SK-N-MC (cell line): ENCODE results near the gene STK11.

Experiments used
- DNase-seq: peaks from one replicate; pipeline ENCODE4 v3.0.0-alpha.2; 2011; ENCODE audit warnings: low read depth, low spot score
- H3K27ac ChIP-seq: fragments of 200-600 bp; sonication (generic); 2 replicates; pipeline ENCODE4 v1.5.1; 2016; ENCODE audit warnings: mixed run types
- H3K36me3 ChIP-seq: fragments of 200-600 bp; sonication (generic); 2 replicates; pipeline ENCODE4 v1.6.1; 2017; ENCODE audit warnings: antibody characterized with exemption, low read length, mixed read lengths; ENCODE audit not compliant: insufficient read depth
- H3K4me3 ChIP-seq: fragments of 200-600 bp; sonication (generic); 2 replicates; pipeline ENCODE4 v1.5.1; 2016
- H3K9ac ChIP-seq: fragments of 200-600 bp; sonication (generic); 2 replicates; pipeline ENCODE4 v1.8.0; 2017; ENCODE audit warnings: mixed run types, mixed read lengths; ENCODE audit not compliant: insufficient read length
- H3K9me3 ChIP-seq: fragments of 200-600 bp; sonication (generic); 2 replicates; pipeline ENCODE4 v1.6.1; 2017; ENCODE audit warnings: low read depth, mild to moderate bottlenecking, antibody characterized with exemption, low read length, moderate library complexity, mixed read lengths
- EZH2 ChIP-seq: fragments of 200-600 bp; sonication (generic); IDR thresholded peaks from one replicate; pipeline ENCODE4 v1.6.1; 2017; ENCODE audit warnings: antibody characterized with exemption
- FOXP2 ChIP-seq: optimal IDR thresholded peaks from 2 replicates; pipeline ENCODE3; 2011; ENCODE audit warnings: mild to moderate bottlenecking, moderate library complexity; ENCODE audit not compliant: insufficient read depth; ENCODE audit errors: extremely low read length, control extremely low read depth
- POLR2AphosphoS5 ChIP-seq: IDR thresholded peaks from 2 replicates; pipeline ENCODE4 v1.6.1; 2012; ENCODE audit warnings: mild to moderate bottlenecking, low read depth, low read length, borderline replicate concordance

Gene STK11

DNA sequence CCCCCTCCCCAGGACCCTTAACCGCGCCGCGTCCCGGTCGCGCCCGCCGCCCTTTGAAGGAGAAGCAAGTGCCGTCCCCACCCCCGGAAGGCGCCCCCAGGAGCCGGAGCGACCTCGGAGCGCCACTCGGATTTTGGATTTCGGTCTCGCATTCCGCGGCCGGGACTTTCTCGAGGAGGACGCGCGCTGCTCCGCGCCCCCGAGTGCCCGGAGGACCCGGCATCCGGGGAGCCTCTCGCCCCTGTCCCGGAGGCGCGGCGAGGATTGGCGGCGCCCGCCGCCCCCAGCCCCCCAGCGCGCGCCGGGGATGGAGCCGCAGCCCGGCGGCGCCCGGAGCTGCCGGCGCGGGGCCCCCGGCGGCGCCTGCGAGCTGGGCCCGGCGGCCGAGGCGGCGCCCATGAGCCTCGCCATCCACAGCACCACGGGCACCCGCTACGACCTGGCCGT is 44.4 kb downstream of the STK11 start:
- peak overlapping the region; percentile 81 for H3K9ac ChIP-seq
- H3K36me3 ChIP-seq, result peaks cover 33% of the 10 kb centered on the region
- no peak for TF ChIP-seq FOXP2
- TF ChIP-seq EZH2, result no peak
- TF ChIP-seq POLR2AphosphoS5, result no peak
- H3K9me3 ChIP-seq, result no peaks in the 10 kb centered on the region
- no peak for DNase-seq
- peak overlapping the region; percentile 62; the same call in 1 of the 2 replicates for H3K27ac ChIP-seq
- peak overlapping the region; percentile 87 for H3K4me3 ChIP-seq

DNA sequence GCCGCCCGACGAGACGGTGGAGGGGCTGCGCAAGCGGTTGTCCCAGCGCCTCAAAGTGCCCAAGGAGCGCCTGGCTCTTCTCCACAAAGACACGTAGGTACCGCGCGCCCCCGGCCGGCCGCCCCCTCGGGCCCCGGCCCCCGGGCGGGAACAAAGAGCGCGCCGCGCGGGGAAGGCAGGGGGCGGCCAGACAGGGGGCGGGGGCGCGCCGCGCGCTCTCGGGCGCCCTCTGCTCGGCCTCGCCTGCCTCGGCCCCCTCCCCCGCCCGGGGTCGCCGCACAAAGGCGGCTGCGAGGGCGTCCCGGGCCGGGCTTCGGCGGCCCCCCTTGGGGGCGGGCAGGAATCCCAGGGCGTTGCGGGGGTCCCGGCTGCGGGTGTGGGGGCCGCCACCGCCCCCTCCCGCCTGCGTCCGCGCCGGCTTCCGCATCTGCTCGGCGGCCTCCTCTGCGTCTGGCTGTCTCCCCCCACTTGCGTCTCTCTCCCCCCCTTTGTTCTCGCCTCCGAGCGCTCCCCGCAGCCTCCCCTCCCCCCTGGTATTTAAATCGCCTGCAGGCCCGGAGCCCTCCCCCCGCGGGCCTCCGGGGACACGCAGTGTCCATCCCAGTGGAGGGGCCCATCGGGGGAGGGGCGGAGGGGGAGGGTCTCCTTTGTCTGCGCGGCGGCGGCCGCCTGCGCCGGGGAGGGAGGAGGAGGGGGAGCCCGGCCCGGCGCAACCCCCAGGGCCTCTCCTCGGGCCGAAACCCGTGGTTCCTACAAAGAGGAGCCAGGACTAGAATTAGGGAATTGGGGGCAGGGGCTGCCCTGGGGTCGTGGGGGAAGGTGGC is 45.1 kb downstream of the STK11 start:
- no peak for TF ChIP-seq FOXP2
- no peak for TF ChIP-seq POLR2AphosphoS5
- no peak for TF ChIP-seq EZH2
- peaks cover 40% of the 10 kb centered on the region for H3K36me3 ChIP-seq
- peak overlapping the region; percentile 87 for H3K4me3 ChIP-seq
- peak overlapping the region; percentile 81 for H3K9ac ChIP-seq
- DNase-seq, result no peak
- peak overlapping the region; percentile 88 for H3K27ac ChIP-seq
- H3K9me3 ChIP-seq, result no peaks in the 10 kb centered on the region

DNA sequence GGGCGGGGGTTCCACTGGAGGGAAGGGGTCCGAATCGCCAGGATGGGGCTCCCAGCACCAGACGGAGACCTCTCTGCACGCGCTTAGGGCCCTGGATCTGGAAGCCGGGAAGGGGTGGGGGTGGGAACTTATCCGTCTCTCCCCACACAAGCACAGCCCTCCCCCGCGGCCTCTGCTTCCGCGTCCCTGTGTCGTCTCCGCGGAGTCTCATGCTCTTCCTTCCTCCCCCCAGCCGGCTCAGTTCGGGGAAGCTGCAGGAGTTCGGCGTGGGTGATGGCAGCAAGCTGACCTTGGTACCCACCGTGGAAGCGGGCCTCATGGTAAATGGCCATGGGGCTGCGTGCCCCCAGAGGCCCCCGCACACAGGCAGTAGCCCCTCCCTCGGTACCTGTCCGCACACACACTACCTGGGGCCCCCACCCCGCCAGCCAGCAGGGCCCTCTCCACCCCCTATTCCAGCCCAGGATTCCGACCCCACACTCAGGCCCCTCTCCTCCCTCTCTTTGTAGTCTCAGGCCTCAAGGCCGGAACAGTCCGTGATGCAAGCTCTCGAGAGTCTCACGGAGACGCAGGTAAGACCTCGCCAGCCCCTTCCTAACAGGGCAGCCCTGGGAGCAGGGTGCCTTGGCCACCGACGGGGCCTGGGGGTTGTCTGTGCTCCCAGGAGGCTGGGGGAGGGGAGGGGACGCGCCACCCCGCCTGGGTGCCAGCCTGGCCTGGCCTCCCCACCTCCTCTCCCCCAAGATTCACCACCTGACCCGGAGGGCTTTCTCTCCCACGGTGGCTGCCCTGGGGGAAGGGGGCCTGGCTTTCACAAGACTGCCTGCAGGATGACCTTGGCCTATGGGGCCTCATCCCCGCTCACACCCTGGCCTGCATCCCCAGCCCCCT is 46.0 kb downstream of the STK11 start:
- DNase-seq, result no peak
- Histone ChIP-seq H3K9ac (peak overlapping the region; percentile 81), H3K27ac (peak overlapping the region; percentile 88), H3K9me3 (no peaks in the 10 kb centered on the region), H3K36me3 (peaks cover 46% of the 10 kb centered on the region), H3K4me3 (peak overlapping the region; percentile 87)
- TF ChIP-seq EZH2 (no peak), FOXP2 (no peak), POLR2AphosphoS5 (no peak)

DNA sequence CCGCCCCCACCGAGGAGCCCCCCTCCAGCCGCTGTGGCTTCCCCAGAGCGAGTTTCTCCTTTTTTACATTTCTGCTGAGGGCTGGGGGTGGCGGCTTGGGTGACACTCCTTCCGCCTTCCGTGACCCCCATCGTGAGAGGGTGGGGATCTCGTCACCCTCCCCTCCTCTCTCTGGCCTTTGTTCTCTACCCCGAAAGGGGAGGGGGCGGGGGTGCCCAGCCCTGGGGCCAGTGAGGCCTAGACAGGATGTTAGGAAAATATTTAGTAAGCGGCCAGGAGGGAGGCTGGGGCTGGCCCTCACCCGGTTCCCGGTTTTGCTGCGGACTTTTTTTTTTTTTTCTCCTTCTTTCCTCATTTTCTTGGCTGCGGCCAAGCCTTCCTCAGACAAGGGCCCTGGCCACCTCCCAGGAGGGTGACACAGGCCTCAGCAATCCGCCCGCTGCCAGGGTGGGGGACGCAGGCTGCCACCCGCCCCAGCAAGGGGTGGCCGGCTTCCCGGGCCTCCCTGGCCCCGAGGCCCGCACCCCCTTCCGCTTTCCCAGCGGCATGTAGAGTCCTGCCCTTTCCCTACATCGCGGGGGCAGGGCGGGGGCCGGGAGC is 46.7 kb downstream of the STK11 start:
- Histone ChIP-seq H3K36me3 (peaks cover 52% of the 10 kb centered on the region), H3K27ac (peak overlapping the region; percentile 88), H3K9me3 (no peaks in the 10 kb centered on the region), H3K9ac (peak overlapping the region; percentile 81), H3K4me3 (peak overlapping the region; percentile 87)
- no peak for DNase-seq
- TF ChIP-seq EZH2, result no peak
- TF ChIP-seq POLR2AphosphoS5, result no peak; the same call in 1 of the 2 replicates
- TF ChIP-seq FOXP2, result no peak

DNA sequence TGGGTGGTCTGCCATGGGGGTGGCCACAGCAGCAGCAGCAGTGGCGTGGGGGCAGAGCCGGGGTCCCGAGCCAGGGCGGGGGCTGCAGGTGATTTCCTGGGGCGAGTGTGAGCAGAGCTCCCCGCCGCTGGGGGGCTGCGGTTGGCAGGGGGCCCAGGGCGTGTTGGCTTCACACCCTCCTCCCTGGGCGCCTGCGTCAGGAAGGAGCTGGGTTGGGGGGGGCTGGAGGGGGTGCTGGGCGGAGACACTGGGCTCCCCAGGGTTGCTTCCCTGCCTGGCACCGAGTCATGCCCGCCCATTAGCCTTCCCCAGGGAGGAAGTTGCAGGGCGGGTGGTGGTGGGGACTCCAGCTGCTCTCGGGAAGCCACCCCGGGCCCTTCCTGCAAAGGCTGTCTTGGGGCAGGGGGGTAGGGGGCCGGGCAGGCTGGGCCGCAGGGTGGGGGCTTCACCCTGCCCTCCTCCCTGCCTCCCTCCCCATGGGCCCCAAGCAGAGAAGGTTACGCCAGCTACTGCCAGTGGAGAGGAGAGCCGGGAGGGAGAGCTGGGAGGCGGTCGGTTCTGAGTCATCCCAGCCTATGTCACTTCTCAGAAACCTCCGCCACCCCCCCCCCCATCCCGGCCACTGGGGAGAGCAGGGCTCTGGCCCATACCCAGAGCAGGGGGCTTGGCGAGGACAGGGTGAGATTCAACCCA is 47.4 kb downstream of the STK11 start:
- Histone ChIP-seq H3K9me3 (no peaks in the 10 kb centered on the region), H3K9ac (peak overlapping the region; percentile 81), H3K4me3 (peak overlapping the region; percentile 87), H3K36me3 (peaks cover 56% of the 10 kb centered on the region), H3K27ac (peak overlapping the region; percentile 88)
- TF ChIP-seq FOXP2 (peak; percentile 65), POLR2AphosphoS5 (no peak; the same call in none of the 2 replicates), EZH2 (no peak)
- no peak for DNase-seq

DNA sequence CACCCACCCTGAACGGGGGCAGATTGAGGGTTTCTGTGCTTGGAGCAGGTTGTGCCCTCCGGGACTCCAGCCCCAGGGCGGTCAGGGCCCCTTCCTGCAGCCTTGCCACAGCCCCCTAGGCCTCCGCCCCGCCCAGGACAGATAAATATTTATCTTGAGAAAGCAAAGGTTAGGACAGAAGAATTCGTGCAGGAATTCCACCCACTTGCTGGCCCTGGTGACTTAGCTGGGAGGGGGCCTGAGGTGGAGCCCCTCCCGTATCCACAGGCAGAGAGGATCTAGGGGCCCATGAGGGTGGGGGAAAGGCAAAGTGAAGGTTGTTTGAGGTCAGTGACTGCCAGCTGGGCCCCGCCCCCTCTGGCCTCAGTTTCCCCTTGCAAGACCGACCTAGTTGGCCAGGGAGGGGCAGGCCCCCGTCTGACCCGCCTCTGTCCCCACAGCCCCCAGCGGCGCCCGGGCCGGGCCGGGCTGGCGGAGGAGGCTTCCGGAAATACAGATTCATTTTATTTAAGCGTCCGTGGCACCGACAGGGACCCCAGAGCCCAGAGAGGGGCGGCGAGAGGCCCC is 48.0 kb downstream of the STK11 start:
- Histone ChIP-seq H3K27ac (peak overlapping the region; percentile 42), H3K9ac (no peak overlapping the region), H3K36me3 (peaks cover 56% of the 10 kb centered on the region), H3K9me3 (no peaks in the 10 kb centered on the region), H3K4me3 (peak overlapping the region; percentile 87)
- TF ChIP-seq POLR2AphosphoS5, result no peak
- TF ChIP-seq EZH2, result no peak
- TF ChIP-seq FOXP2, result no peak
- DNase-seq, result no peak

DNA sequence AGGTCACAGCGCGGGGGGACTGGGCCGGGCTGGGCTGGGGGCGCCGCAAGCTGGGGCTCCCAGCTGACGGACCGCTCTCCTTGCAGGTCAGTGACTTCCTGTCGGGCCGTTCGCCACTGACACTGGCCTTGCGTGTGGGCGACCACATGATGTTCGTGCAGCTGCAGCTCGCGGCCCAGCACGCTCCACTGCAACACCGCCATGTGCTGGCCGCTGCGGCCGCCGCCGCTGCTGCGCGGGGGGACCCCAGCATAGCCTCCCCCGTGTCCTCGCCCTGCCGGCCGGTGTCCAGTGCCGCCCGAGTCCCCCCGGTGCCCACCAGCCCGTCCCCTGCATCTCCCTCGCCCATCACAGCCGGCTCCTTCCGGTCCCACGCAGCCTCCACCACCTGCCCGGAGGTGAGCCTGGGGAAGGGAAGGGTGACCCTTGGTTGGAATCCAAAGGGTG is 48.5 kb downstream of the STK11 start:
- DNase-seq, result no peak
- peak overlapping the region; percentile 36 for H3K27ac ChIP-seq
- H3K36me3 ChIP-seq, result peaks cover 56% of the 10 kb centered on the region
- TF ChIP-seq EZH2 (no peak), FOXP2 (no peak), POLR2AphosphoS5 (no peak)
- no peaks in the 10 kb centered on the region for H3K9me3 ChIP-seq
- H3K9ac ChIP-seq, result no peak overlapping the region
- H3K4me3 ChIP-seq, result no peak overlapping the region
